HepG2 (cell line): ENCODE data around the gene USE1. TPM values are rescaled to one million over a fixed set of nuclear protein-coding genes. Genes with fewer than 3 reads are reported as not detected.

Experiments
- ATAC-seq: fragments of 200-7000 bp; cut with Tn5 transposase; 3 replicates; pipeline ENCODE4 v1.9.1; 2020; ENCODE audit warnings: mild to moderate bottlenecking, moderate library complexity
- BruUV-seq: library from RNA; stranded (reverse); fragments of 400-500 nt; replicated peaks from 2 replicates; lab custom pipeline; 2021; lab: Mats Ljungman, UMichigan
- CTCF ChIA-PET: fragments of 300-600 bp; formaldehyde crosslinking; extraction: SDS; loops from one replicate; lab custom pipeline; 2021; ENCODE audit warnings: low total read pairs, inconsistent platforms, low intra/inter-chr PET ratio; lab: Yijun Ruan, JAX
- POLR2A ChIA-PET: fragments of 350-600 bp; sonication (Branson Sonifier 250); formaldehyde crosslinking; loops from one replicate; lab custom pipeline; 2020; ENCODE audit warnings: antibody characterized with exemption, inconsistent platforms; lab: Yijun Ruan, JAX
- DNase-seq: peaks from one replicate; pipeline ENCODE4 v3.0.0-alpha.2; 2015; ENCODE audit warnings: low spot score
- FAIRE-seq: peaks from 3 replicates; lab custom pipeline; 2011; peaks lifted over from hg19 to GRCh38; lab: Jason Lieb, UNC
- H2AFZ ChIP-seq: one replicate; pipeline ENCODE4 v1.6.1; 2011; ENCODE audit warnings: low read length, inconsistent platforms
- H3K27ac ChIP-seq: fragments of 300-600 bp; 3 replicates; pipeline ENCODE4 v1.8.0; 2011; ENCODE audit warnings: mixed run types, mild to moderate bottlenecking, mixed read lengths, low read length, inconsistent platforms; ENCODE audit not compliant: insufficient read depth; ENCODE audit errors: extremely low read length
- H3K27me3 ChIP-seq, 2 experiments: fragments of 200-600 bp in 1 of 2; 2 replicates in 1 of 2; 3 replicates in 1 of 2; pipeline versions ENCODE4 v1.6.0 to v1.8.0; 2011; ENCODE audit warnings: low read length in 2 of 2, mild to moderate bottlenecking in 2 of 2, moderate library complexity in 2 of 2, inconsistent platforms in 1 of 2; ENCODE audit not compliant: insufficient read depth in 2 of 2, control insufficient read depth in 1 of 2
- H3K36me3 ChIP-seq, 2 experiments: fragments of 200-600 bp in 1 of 2; replicated peaks in 1 of 2; 2 replicates in 1 of 2; 3 replicates in 1 of 2; pipeline versions ENCODE4 v1.5.1 to v1.8.0; 2011; ENCODE audit warnings: low read length in 2 of 2, inconsistent platforms in 1 of 2; ENCODE audit not compliant: insufficient read depth in 2 of 2, control insufficient read depth in 1 of 2
- H3K4me1 ChIP-seq: 2 replicates; pipeline ENCODE4 v1.5.1; 2012; ENCODE audit warnings: low read length, inconsistent platforms; ENCODE audit not compliant: insufficient read depth
- H3K4me2 ChIP-seq: 2 replicates; pipeline ENCODE4 v1.6.0; 2011; ENCODE audit warnings: low read depth, low read length, inconsistent platforms
- H3K4me3 ChIP-seq, 3 experiments: fragments of 200-600 bp in 1 of 3; sonication (generic), shearing (Covaris generic) in 1 of 3; replicated peaks in 1 of 3; 2 replicates each; pipeline ENCODE4 v1.5.1; 2011 to 2016; ENCODE audit warnings: low read length in 3 of 3, inconsistent platforms in 2 of 3, low read depth in 2 of 3, mild to moderate bottlenecking in 2 of 3, control low read depth in 1 of 3, mixed read lengths in 1 of 3; ENCODE audit not compliant: insufficient read depth in 1 of 3
- H3K79me2 ChIP-seq: one replicate; pipeline ENCODE4 v1.6.1; 2011; ENCODE audit warnings: low read length, inconsistent platforms; ENCODE audit not compliant: insufficient read depth
- H3K9ac ChIP-seq: 2 replicates; pipeline ENCODE4 v1.6.0; 2011; ENCODE audit warnings: mild to moderate bottlenecking, low read depth, low read length, inconsistent platforms; ENCODE audit not compliant: insufficient read depth
- H3K9me3 ChIP-seq: 2 replicates; pipeline ENCODE4 v1.5.1; 2012; ENCODE audit warnings: mild to moderate bottlenecking, low read length
- H4K20me1 ChIP-seq: 2 replicates; pipeline ENCODE4 v1.6.0; 2011; ENCODE audit warnings: inconsistent platforms, mild to moderate bottlenecking, low read length, moderate library complexity; ENCODE audit not compliant: insufficient read depth
- AHR ChIP-seq: IDR thresholded peaks from 2 replicates; pipeline ENCODE4 v1.6.1; 2018; ENCODE audit warnings: missing genetic modification reagents, missing compliant biosample characterization
- BRF2 ChIP-seq: sonication (generic); formaldehyde crosslinking; IDR thresholded peaks from 2 replicates; pipeline ENCODE4 v1.8.1; 2022; ENCODE audit warnings: mild to moderate bottlenecking, missing genetic modification reagents
- MAX ChIP-seq: IDR thresholded peaks from 2 replicates; pipeline ENCODE4 v1.6.1; 2012; ENCODE audit warnings: inconsistent platforms
- MXD4 ChIP-seq: IDR thresholded peaks from 2 replicates; pipeline ENCODE4 v1.6.1; 2016; ENCODE audit warnings: mild to moderate bottlenecking, missing biosample characterization, missing genetic modification reagents
- NFRKB ChIP-seq: fragments of 450-650 bp; IDR thresholded peaks from 2 replicates; pipeline ENCODE4 v1.6.1; 2017
- ZBTB26 ChIP-seq: IDR thresholded peaks from 2 replicates; pipeline ENCODE4 v1.6.1; 2016; ENCODE audit warnings: missing compliant biosample characterization, missing genetic modification reagents, borderline replicate concordance
- ZBTB4 ChIP-seq: sonication (generic); formaldehyde crosslinking; IDR thresholded peaks from 2 replicates; pipeline ENCODE4 v1.4.0; 2020; ENCODE audit warnings: missing genetic modification reagents, mild to moderate bottlenecking, borderline replicate concordance
- ZFX ChIP-seq: sonication (generic); formaldehyde crosslinking; IDR thresholded peaks from 2 replicates; pipeline ENCODE4 v1.4.0; 2020; ENCODE audit warnings: mild to moderate bottlenecking, low read depth, missing genetic modification reagents, moderate library complexity
- ZNF232 ChIP-seq: sonication (generic); formaldehyde crosslinking; IDR thresholded peaks from 2 replicates; pipeline ENCODE4 v1.4.0; 2020; ENCODE audit warnings: missing genetic modification reagents, borderline replicate concordance
- ZNF446 ChIP-seq: sonication (generic); formaldehyde crosslinking; IDR thresholded peaks from 2 replicates; pipeline ENCODE4 v1.5.0; 2020; ENCODE audit warnings: mild to moderate bottlenecking, missing genetic modification reagents
- ZNF512B ChIP-seq: sonication (generic); formaldehyde crosslinking; IDR thresholded peaks from 2 replicates; pipeline ENCODE4 v1.5.1; 2020; ENCODE audit warnings: missing genetic modification reagents, mild to moderate bottlenecking, borderline replicate concordance
- ZNF576 ChIP-seq: sonication (generic); formaldehyde crosslinking; IDR thresholded peaks from 2 replicates; pipeline ENCODE4 v1.4.0; 2020; ENCODE audit warnings: mild to moderate bottlenecking, missing genetic modification reagents
- ZNF577 ChIP-seq: sonication (generic); formaldehyde crosslinking; IDR thresholded peaks from 2 replicates; pipeline ENCODE4 v1.4.0; 2020; ENCODE audit warnings: mild to moderate bottlenecking, low read depth, missing genetic modification reagents, borderline replicate concordance
- WGBS: methylation state at CpG from one replicate; pipeline ENCODE4 v1.1.6; 2017; ENCODE audit warnings: low lambda C conversion rate; 5-methylcytosine and 5-hydroxymethylcytosine counted together
- in situ Hi-C: cut with HindIII; loops from 2 replicates; pipeline ENCODE4 v1.10.0; 2017; ENCODE audit warnings: low pct_unique_long_range_greater_than_20kb; ENCODE audit not compliant: extremely low pct_ligation_motif_present
- intact Hi-C: fragments of 100-400 bp; cut with micrococcal nuclease; formaldehyde crosslinking; loops from one replicate; pipeline ENCODE4 v1.10.0; 2022; ENCODE audit not compliant: unreplicated experiment
- polyA plus RNA-seq, 8 experiments: library from polyadenylated mRNA; depleted of rRNA in 3 of 8; stranded (reverse) in 7 of 8; unstranded in 1 of 8; fragments of >200 nt; fragmentation: Illumina TruSeq in 4 of 8; extraction: Trizol in 4 of 8; gene quantifications; 2 replicates each; pipeline versions ENCODE4 v1.2.1 to v1.2.3, GENCODE V29; 2011 to 2016; ENCODE audit warnings: low read depth in 4 of 8, missing spikeins in 1 of 8, mixed read lengths in 1 of 8; ENCODE audit not compliant: insufficient read depth in 1 of 8
- total RNA-seq, 5 experiments: library from RNA; depleted of rRNA; stranded (reverse); fragments of >200 nt; fragmentation: Illumina TruSeq; extraction: Trizol; gene quantifications; 2 replicates each; pipeline ENCODE4 v1.2.3, GENCODE V29; 2016; ENCODE audit warnings: low read depth in 1 of 5

USE1 gene
- total and polyA plus RNA-seq, 2 of the 13 experiments (the other 11 are each of a cell fraction or from before 2014, with no cell fraction given) = 9.9 to 17.6 TPM

DNA sequence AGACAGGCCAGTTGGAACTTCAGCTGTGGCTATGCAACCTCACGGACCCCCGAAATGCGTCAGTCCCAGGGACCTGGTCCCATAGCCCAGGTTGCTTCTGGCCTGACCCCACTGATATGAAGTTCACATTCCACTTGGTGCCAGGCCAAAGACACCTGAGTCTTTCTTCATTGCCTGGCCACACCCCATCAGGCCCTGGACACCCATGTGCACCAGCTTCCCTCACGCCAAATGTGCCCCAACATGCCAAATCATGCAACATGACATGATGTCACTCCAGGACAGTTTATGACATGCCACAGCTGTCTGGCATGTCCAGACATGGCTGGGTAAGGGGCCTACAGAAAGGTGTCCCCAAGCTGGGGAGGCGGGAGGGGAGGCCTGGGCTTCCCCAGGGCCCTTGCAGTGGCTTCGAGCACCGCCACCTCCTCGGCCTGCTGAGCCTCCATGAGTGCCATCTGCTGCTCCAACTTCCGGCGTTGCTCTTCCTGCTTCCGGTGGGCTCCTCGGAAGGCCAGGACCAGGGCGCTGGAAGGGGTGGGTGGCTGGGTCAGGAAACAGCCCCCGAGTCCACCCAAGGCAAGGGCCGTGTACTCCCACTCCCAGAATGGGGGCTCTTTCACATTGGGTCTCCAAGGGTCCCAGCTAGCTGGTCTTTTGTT, 34.9 kb downstream of the USE1 start (continued):
- no peak for TF ChIP-seq AHR (CRISPR knock-in tag)

- intact Hi-C loops (no loop called here), in situ Hi-C loops (no loop called here)
- POLR2A ChIA-PET = interaction anchor here (0.8 to 2.2 kb wide), 13 partner anchors 8 to 151 kb away, joined by 3 to 28 read pairs (median 7); partner anchors contain the start of genes ABHD8, BABAM1, BST2 and DDA1
- CTCF ChIA-PET = no interaction called here
- no peaks in the 10 kb centered on the region for H3K36me3 ChIP-seq
- H3K27me3 ChIP-seq = no peaks in the 10 kb centered on the region
- H3K4me3 ChIP-seq = peak overlapping the region in 1 of 3 experiments; percentile 54; a peak in 1 of 6 replicates
- ATAC-seq = no peak
- no peaks in the 10 kb centered on the region for H4K20me1 ChIP-seq
- peaks cover 33% of the 10 kb centered on the region for H3K4me1 ChIP-seq
- no peaks in the 10 kb centered on the region for H3K9me3 ChIP-seq
- no TSS peak for BruUV-seq
- no peak overlapping the region for H3K27ac ChIP-seq
- no peak for DNase-seq
- FAIRE-seq = no peak
- 85% methylated on average over 10 of the region's 10 CpGs for WGBS
- no peak overlapping the region for H3K9ac ChIP-seq
- H3K4me2 ChIP-seq = peak overlapping the region; percentile 56
- no peak overlapping the region for H2AFZ ChIP-seq
- no peaks in the 10 kb centered on the region for H3K79me2 ChIP-seq
- TF ChIP-seq ZNF446 (CRISPR knock-in tag) = no peak
- no peak for TF ChIP-seq BRF2 (CRISPR knock-in tag)
- TF ChIP-seq ZNF577 (CRISPR knock-in tag) = no peak
- no peak for TF ChIP-seq NFRKB
- no peak for TF ChIP-seq MAX
- no peak for TF ChIP-seq ZFX (CRISPR knock-in tag)
- no peak for TF ChIP-seq ZNF576 (CRISPR knock-in tag)
- TF ChIP-seq ZBTB4 = no peak
- no peak for TF ChIP-seq MXD4 (CRISPR knock-in tag)
- no peak for TF ChIP-seq ZNF512B (CRISPR knock-in tag)
- no peak for TF ChIP-seq ZBTB26 (CRISPR knock-in tag)
- no peak for TF ChIP-seq ZNF232
Observed at GRCh38 chr19:17254636-17255035, 39.5 kb downstream of the USE1 start.
